Ishikawa (cell line): Measurements from ENCODE around the gene OBI1.

Source experiments
- RAD21 ChIP-seq: IDR thresholded peaks from 2 replicates; pipeline ENCODE4 v1.6.1; 2012; ENCODE audit warnings: low read depth
- TF ChIP-seq, protein P1 (sequence below): IDR thresholded peaks from 2 replicates; pipeline ENCODE4 v1.6.1; 2012
- TF ChIP-seq, protein P2 (sequence below): IDR thresholded peaks from 2 replicates; pipeline ENCODE4 v1.6.1; 2012; ENCODE audit warnings: low read depth, mild to moderate bottlenecking

DNA sequence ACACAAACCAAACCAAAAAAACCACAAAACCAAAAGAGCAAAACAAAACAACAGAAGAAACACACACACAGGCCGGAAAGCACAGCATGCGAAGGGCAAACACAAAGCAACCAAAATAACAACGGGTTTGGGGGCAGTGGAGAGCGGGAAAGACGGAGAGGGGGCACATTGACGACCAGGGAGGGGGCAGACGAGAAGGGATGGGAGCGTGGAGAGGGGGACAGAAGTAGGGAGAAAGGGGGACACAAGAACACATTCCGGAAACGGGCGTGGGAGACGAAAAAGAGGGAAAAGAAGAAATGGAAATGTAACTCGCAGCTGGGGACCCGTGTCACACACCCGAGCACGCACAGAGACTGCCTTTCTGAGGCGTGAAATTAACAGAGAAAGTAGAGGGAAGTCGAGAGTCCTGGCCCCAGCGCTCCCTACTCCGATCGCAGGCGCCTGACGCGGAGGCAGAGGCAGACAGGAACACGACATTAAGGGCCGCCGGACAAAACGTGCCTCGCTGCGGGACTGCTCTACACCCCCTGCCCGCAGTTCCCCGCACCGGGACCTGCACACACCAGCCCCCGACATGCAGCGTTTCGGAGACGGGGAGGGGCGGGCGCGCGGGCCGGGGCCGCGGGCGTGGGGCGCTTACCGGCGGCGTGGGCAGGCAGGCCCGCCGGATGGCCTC lies 56.3 kb downstream of the OBI1 start:
- TF ChIP-seq, protein P1, sequence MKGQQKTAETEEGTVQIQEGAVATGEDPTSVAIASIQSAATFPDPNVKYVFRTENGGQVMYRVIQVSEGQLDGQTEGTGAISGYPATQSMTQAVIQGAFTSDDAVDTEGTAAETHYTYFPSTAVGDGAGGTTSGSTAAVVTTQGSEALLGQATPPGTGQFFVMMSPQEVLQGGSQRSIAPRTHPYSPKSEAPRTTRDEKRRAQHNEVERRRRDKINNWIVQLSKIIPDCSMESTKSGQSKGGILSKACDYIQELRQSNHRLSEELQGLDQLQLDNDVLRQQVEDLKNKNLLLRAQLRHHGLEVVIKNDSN: no peak
- TF ChIP-seq, protein P2, sequence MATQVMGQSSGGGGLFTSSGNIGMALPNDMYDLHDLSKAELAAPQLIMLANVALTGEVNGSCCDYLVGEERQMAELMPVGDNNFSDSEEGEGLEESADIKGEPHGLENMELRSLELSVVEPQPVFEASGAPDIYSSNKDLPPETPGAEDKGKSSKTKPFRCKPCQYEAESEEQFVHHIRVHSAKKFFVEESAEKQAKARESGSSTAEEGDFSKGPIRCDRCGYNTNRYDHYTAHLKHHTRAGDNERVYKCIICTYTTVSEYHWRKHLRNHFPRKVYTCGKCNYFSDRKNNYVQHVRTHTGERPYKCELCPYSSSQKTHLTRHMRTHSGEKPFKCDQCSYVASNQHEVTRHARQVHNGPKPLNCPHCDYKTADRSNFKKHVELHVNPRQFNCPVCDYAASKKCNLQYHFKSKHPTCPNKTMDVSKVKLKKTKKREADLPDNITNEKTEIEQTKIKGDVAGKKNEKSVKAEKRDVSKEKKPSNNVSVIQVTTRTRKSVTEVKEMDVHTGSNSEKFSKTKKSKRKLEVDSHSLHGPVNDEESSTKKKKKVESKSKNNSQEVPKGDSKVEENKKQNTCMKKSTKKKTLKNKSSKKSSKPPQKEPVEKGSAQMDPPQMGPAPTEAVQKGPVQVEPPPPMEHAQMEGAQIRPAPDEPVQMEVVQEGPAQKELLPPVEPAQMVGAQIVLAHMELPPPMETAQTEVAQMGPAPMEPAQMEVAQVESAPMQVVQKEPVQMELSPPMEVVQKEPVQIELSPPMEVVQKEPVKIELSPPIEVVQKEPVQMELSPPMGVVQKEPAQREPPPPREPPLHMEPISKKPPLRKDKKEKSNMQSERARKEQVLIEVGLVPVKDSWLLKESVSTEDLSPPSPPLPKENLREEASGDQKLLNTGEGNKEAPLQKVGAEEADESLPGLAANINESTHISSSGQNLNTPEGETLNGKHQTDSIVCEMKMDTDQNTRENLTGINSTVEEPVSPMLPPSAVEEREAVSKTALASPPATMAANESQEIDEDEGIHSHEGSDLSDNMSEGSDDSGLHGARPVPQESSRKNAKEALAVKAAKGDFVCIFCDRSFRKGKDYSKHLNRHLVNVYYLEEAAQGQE: no peak
- no peak for TF ChIP-seq RAD21
